ENCODE data around the gene KIF20B.
"Not testable (repeated sequence)": the region's sequence is repeated elsewhere in the genome, so short reads cannot be mapped to it uniquely, and the experiment has no call there.

Gene KIF20B

DNA sequence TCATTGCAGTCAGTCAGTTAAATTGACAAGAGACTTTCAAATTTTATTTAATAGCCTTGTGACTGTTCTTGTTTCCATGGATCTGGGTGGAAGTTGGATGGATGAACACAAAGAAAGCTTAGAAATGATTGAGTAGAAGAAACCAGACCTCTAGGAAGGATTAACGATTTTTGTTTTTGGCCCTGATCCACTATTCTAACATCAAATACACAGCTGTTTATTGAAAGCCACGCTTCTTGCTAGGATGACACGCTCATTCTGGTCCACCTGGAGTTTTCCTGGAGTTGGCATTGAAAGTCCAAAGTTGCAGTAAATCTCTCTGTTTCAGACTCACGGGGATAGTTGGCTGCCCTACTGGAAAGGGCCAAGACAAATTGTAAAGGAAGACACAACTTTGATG lies 108.4 kb downstream of the KIF20B start:
- DNase-seq (ENCODE audit: low spot score) = no peak
- CTCF ChIA-PET = no interaction called here
- TF ChIP-seq, protein P1, sequence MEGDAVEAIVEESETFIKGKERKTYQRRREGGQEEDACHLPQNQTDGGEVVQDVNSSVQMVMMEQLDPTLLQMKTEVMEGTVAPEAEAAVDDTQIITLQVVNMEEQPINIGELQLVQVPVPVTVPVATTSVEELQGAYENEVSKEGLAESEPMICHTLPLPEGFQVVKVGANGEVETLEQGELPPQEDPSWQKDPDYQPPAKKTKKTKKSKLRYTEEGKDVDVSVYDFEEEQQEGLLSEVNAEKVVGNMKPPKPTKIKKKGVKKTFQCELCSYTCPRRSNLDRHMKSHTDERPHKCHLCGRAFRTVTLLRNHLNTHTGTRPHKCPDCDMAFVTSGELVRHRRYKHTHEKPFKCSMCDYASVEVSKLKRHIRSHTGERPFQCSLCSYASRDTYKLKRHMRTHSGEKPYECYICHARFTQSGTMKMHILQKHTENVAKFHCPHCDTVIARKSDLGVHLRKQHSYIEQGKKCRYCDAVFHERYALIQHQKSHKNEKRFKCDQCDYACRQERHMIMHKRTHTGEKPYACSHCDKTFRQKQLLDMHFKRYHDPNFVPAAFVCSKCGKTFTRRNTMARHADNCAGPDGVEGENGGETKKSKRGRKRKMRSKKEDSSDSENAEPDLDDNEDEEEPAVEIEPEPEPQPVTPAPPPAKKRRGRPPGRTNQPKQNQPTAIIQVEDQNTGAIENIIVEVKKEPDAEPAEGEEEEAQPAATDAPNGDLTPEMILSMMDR (conservative IDR thresholded peaks at IDR 0.05; ENCODE audit: low read depth) = no peak
- POLR2A ChIA-PET (ENCODE audit: low non-redundant PET) = no interaction called here
- no peak overlapping the region for H3K27ac ChIP-seq

DNA sequence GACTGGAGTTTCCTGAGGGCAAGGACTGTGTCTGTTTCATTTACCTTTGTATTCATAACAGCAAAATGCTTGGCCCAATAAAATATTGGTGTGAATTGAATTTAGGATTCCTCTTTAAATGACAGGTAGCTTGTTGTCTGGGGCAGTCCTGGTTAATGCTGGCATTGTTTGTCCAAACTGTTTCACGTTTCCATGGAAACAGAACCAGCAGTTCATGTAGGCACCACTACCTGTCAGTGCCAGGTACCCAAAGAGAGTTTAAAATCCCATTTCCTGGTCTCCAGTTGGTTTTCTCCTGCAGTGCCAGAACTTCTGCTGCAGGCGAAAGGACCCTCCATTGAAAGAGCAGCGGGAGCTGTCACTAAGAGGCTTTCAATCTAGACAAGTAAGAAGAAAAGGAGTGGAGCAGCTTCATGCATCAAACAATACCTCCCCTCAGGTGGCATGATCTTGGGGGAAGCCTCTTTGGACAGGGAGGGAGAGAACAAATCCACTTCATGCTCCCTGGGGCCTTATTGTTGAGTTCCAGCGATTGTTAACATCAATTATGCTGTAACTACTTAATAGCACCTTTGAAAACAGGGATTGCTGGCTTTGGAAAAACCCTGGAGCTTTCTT lies 109.6 kb downstream of the KIF20B start:
- CTCF ChIA-PET = interaction anchor here (0.6 kb wide), 2 partner anchors 89 to 690 kb away, joined by 3 to 5 read pairs; no protein-coding TSS in a partner anchor
- POLR2A ChIA-PET (ENCODE audit: low non-redundant PET) = no interaction called here

DNA sequence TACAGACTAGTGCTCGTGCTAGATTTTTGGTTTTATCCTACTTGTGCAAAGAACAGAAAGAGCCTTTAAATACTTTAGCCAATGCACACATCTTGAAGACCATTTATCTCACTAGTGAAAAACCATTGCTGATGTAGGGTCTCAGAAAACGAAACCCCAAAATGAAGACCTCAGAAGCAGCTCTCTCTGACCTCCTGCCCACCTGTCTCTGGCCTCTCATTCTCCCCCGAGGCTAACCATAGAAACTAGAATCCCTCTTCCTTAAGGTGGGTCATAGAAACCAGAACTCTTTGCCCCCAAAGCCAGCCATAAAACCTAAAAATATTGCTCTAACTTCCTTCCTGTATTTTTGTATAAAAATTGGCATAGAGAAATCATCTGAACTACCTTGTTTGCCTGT lies 112.2 kb downstream of the KIF20B start:
- POLR2A ChIA-PET (ENCODE audit: low non-redundant PET) = no interaction called here
- CTCF ChIA-PET = interaction anchor here (0.6 kb wide), 1 partner anchor 1479 kb away, joined by 4 read pairs; no protein-coding TSS in a partner anchor
- TF ChIP-seq, protein P1 (conservative IDR thresholded peaks at IDR 0.05; ENCODE audit: low read depth) = no peak
- no peak for DNase-seq (ENCODE audit: low spot score)
- no peak overlapping the region for H3K27ac ChIP-seq

More for the DNA sequence above, 109.6 kb downstream of the KIF20B start:
- TF ChIP-seq, protein P1 (conservative IDR thresholded peaks at IDR 0.05; ENCODE audit: low read depth) = no peak
- no peak overlapping the region for H3K27ac ChIP-seq
- DNase-seq (ENCODE audit: low spot score) = no peak

DNA sequence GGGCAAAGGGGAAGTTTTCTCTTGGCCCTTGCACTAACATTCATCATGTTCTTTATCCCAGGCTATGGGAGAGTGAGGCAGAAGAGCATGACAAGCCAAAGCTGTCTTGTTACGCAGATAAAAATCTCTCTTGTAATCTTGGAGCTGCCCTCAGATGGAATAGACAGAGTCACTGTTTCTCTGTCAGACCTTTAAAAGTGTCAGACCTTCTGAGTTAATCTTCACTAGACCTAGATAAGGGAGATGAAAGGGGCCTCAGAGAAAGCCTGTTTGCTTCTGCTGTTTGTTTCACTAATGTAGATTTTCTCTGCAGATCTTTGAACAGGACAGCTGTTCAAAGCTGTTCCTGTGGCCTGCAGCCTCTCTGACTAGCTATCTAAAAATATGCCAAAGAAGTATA lies 112.9 kb downstream of the KIF20B start:
- DNase-seq (ENCODE audit: low spot score) = no peak
- CTCF ChIA-PET = no interaction called here
- TF ChIP-seq, protein P1 (conservative IDR thresholded peaks at IDR 0.05; ENCODE audit: low read depth) = no peak
- POLR2A ChIA-PET (ENCODE audit: low non-redundant PET) = no interaction called here
- no peak overlapping the region for H3K27ac ChIP-seq

DNA sequence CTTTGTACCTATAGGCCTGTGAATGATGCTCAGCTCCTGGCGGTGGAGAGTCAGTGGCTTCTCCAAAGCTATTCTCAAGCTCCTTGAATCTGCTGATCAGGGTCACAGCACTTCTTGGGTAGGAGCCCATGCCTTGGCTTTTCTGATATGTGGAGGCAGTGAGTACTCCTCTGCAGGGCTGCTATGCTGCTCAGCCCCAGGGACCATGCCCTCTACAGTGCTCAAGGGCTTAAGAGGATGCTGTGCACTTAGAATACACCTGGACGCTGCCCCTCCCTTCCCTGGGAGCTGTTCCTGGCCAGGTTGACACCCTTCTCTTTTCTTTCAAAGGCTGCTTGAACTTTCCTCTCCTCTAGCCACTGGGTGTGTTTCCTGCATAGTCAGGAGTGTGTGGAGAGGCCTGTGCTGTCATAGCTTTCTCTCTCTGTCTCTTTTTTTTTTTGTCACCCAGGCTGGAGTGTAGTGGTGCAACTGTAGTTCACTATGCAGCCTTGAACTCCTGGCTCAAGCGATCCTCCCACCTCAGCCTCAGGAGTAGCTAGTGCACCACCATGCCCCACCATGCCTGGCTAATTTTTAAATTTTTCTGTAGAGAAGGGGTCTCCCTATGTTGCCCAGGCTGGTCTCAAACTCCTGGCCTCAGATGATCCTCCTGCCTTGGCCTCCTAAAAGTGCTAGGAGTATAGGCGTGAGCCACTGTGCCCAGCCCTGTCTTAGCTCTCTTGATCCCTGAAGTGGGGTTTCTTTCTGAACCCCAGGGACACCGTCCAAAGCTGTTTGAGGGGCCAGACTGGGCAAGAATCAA lies 113.9 kb downstream of the KIF20B start:
- no peak overlapping the region for H3K27ac ChIP-seq
- no peak for DNase-seq (ENCODE audit: low spot score)
- TF ChIP-seq, protein P1 (conservative IDR thresholded peaks at IDR 0.05; ENCODE audit: low read depth) = no peak
- POLR2A ChIA-PET (ENCODE audit: low non-redundant PET) = no interaction called here
- CTCF ChIA-PET = interaction anchor here (0.6 to 0.7 kb wide), 3 partner anchors 31 to 104 kb away, joined by 3 to 8 read pairs (median 4); no protein-coding TSS in a partner anchor

DNA sequence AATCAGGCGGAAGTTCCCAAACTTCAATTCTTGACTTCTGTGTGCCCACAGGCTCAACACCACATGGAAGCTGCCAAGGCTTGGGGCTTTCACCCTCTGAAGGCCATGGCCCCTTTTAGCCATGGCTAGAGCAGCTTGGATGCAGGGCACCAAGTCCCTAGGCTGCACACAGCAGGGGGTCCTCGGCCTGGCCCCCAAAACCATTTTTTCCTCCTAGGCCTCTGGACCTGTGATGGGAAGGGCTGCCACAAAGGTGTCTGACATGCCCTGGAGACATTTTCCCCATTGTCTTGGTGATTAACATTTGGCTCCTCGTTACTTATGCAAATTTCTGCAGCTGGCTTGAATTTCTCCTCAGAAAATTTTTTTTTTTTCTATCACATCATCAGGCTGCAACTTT lies 117.6 kb downstream of the KIF20B start:
- DNase-seq (ENCODE audit: low spot score); CTCF ChIA-PET; POLR2A ChIA-PET (ENCODE audit: low non-redundant PET); H3K27ac ChIP-seq: not testable (repeated sequence)

All from RWPE1 (cell line).